Ovary (tissue), 9 donors: ENCODE data around the gene TMEM52B. TPM values are rescaled to one million over a fixed set of nuclear protein-coding genes. Genes with fewer than 3 reads are reported as not detected.

Source experiments
- DNase-seq, 5 donors: peaks; one replicate each; pipeline ENCODE4 v3.0.0-alpha.2; 2019 to 2020
- H3K27ac ChIP-seq, 2 donors: fragments of 200-600 bp; one replicate each; pipeline versions ENCODE4 v1.5.1 to v1.8.0; 2019 to 2022
- H3K27me3 ChIP-seq: fragments of 200-600 bp; one replicate; pipeline ENCODE4 v1.8.0; 2022
- H3K36me3 ChIP-seq: fragments of 200-600 bp; sonication (generic); one replicate; pipeline ENCODE4 v1.5.1; 2019
- H3K4me1 ChIP-seq: one replicate; pipeline ENCODE4 v1.8.1; 2013; ENCODE audit warnings: mild to moderate bottlenecking, moderate library complexity; ENCODE audit not compliant: insufficient read depth
- H3K4me3 ChIP-seq: fragments of 200-600 bp; sonication (generic); one replicate; pipeline ENCODE4 v1.5.1; 2017
- H3K9me3 ChIP-seq, 2 donors: fragments of 200-600 bp in 1 of 2; sonication (generic) in 1 of 2; one replicate each; pipeline versions ENCODE4 v1.5.1 to v1.8.1; 2013 to 2019; ENCODE audit warnings: mild to moderate bottlenecking in 1 of 2, moderate library complexity in 1 of 2
- EP300 ChIP-seq: sonication (generic); formaldehyde crosslinking; IDR thresholded peaks from one replicate; pipeline ENCODE4 v1.6.1; 2017; ENCODE audit warnings: antibody characterized with exemption
- POLR2A ChIP-seq: fragments of 450-650 bp; IDR thresholded peaks from one replicate; pipeline ENCODE4 v1.6.1; 2017; ENCODE audit warnings: antibody characterized with exemption, mild to moderate bottlenecking, moderate library complexity
- WGBS, 3 donors: extraction: QIAGEN DNeasy Blood & Tissue Kit in 1 of 3; methylation state at CpG; one replicate each; pipeline versions ENCODE4 v1.1.5 to v1.1.7; 2013 to 2017; 5-methylcytosine and 5-hydroxymethylcytosine counted together
- intact Hi-C, 4 donors: fragments of 100-400 bp; cut with DNase I; formaldehyde crosslinking; loops; one replicate each; pipeline versions ENCODE4 v1.11.0 to v1.15.1; 2022 to 2023
- polyA plus RNA-seq, 2 donors: library from polyadenylated mRNA; stranded (reverse); fragments of 200-250 nt in 1 of 2; fragments of 350-450 nt in 1 of 2; fragmentation: Illumina TruSeq in 1 of 2; extraction: RNeasy Lipid Tissue Mini Kit (QIAGEN cat#74804) in 1 of 2; gene quantifications; one replicate each; pipeline ENCODE4 v1.2.3, GENCODE V29; 2013 to 2014
- total RNA-seq, 7 donors: library from RNA; depleted of rRNA in 2 of 7; stranded (reverse); fragments of >200 nt in 2 of 7; fragmentation: NEBNext Ultra II Directional in 3 of 7; extraction: Animal tissue kit (Norgen Biotek cat#: 25700) in 3 of 7; gene quantifications; one replicate each; pipeline versions ENCODE4 v1.1.0 to v1.2.4, GENCODE V29; 2016 to 2023
- TF ChIP-seq, protein P1 (sequence below), 3 donors: fragments of 450-650 bp in 2 of 3; fragments of 200-600 bp in 1 of 3; IDR thresholded peaks; one replicate each; pipeline versions ENCODE4 v1.5.1 to v1.8.0; 2016 to 2022; ENCODE audit warnings: antibody characterized with exemption in 3 of 3, mild to moderate bottlenecking in 1 of 3
- donor health status: DM: no; HTN: no; CAD: no; lungs with moderate emphysema.
- donor health status: DM: no; HTN: no; CAD: no.
- donor health status: Bipolar disorder and iron deficiency.
- donor health status: DM: yes; HTN: yes; CAD: no.
- donor health status: DM: no; HTN: no; CAD: no.
- donor health status: DM: yes; HTN: yes; CAD: no.

TMEM52B gene
- total and polyA plus RNA-seq, 9 donors = 0.04 to 0.69 (median 0.09) TPM; not detected in 5

DNA sequence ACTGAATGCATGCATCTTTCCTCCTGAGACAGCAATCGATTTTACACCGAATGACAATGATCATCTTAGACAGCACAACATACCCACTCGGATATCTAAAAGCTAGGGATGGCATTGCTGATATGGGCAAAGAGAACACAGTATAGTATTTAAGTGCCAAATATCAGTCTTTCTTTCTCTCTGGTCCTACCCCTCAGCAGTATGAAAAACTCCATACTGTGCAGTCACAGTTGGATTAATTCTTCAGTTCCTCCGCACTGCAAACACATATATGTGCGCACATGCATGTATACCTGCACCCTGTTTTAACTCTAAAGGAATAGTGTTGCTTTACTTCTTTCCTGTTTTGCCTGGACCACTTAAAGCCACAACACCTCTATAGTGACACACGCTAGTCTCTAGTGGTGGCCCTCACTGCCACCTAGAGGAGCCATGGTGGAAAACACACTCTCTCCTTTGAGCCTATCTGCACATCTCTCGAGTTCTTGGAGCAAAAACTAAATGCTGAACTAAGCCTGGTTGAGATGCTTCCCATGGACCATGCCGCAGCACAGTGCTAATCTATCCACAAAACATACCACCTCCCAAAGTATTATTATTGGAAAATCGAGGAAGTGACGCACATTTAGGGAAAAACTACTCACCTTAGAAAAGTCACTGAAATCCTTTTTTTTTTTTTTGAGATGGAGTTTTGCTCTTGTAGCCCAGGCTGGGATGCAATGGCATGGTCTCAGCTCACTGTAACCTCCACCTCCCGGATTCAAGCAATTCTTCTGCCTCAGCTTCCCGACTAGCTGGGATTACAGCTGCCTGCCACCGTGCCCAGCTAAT lies 11.9 kb downstream of the TMEM52B start:
- DNase-seq = peak in 1 of 5 donors; percentile 53
- Histone ChIP-seq H3K27me3 (no peaks in the 10 kb centered on the region), H3K27ac (no peak overlapping the region), H3K36me3 (no peaks in the 10 kb centered on the region), H3K9me3 (no peaks in the 10 kb centered on the region), H3K4me3 (no peak overlapping the region), H3K4me1 (no peaks in the 10 kb centered on the region)
- WGBS, 3 donors = 58 to 63% (median 62%) methylated on average over 13 of the region's 13 CpGs
- no peak for TF ChIP-seq EP300
- TF ChIP-seq, protein P1, sequence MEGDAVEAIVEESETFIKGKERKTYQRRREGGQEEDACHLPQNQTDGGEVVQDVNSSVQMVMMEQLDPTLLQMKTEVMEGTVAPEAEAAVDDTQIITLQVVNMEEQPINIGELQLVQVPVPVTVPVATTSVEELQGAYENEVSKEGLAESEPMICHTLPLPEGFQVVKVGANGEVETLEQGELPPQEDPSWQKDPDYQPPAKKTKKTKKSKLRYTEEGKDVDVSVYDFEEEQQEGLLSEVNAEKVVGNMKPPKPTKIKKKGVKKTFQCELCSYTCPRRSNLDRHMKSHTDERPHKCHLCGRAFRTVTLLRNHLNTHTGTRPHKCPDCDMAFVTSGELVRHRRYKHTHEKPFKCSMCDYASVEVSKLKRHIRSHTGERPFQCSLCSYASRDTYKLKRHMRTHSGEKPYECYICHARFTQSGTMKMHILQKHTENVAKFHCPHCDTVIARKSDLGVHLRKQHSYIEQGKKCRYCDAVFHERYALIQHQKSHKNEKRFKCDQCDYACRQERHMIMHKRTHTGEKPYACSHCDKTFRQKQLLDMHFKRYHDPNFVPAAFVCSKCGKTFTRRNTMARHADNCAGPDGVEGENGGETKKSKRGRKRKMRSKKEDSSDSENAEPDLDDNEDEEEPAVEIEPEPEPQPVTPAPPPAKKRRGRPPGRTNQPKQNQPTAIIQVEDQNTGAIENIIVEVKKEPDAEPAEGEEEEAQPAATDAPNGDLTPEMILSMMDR (IDR thresholded peaks at IDR 0.05) = peak in 2 of 3 donors; percentile 23 to 47
- intact Hi-C loops = no loop called here

DNA sequence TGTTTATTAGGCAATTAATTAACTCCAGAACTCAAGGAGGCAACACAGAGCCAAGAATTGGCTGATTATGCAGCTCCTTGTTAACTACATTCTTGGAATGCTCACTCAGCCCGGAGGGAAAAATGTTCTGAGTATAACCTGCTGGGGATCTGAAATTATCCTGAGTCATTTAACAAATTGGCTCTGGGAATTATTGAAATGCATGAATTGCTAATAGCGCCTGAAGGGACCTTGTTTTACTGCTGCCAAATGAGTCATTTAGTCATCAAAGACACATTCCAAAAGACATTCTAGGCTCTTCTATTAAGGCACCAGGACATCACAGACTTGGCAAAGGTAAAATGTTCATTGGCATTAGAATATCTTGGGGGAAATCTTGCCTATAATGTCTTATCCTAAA lies 13.0 kb downstream of the TMEM52B start:
- no peak for DNase-seq
- H3K9me3 ChIP-seq = no peaks in the 10 kb centered on the region
- no peak overlapping the region for H3K27ac ChIP-seq
- H3K36me3 ChIP-seq = no peaks in the 10 kb centered on the region
- 8 to 23% (median 18%) methylated on average over 2 of the region's 2 CpGs for WGBS, 3 donors
- H3K4me3 ChIP-seq = no peak overlapping the region
- intact Hi-C loops = no loop called here
- H3K27me3 ChIP-seq = no peaks in the 10 kb centered on the region
- H3K4me1 ChIP-seq = no peaks in the 10 kb centered on the region
- TF ChIP-seq, protein P1 (IDR thresholded peaks at IDR 0.05) = no peak
- no peak for TF ChIP-seq POLR2A
- no peak for TF ChIP-seq EP300

DNA sequence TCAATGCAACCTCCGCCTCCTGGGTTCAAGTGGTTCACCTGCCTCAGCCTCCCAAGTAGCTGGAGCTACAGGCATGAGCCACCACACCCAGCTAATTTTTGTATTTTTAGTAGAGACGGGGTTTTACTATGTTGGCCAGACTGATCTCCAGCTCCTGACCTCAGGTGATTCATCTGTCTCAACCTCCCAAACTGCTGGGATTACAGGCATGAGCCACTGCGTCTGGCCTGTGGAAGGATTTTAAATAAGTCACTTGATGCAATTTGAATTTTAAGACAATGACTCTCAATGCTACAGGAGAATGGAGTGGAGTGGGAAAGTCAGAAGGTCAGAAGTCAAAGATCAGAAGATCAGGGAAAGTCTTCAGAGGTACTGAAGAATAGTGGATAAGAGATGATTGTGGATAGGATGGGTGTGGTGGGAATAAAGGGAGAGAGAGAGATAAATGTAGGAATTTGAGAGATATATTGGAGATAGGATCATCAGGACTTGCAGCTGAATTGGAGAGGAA lies 15.4 kb downstream of the TMEM52B start:
- no peak overlapping the region for H3K27ac ChIP-seq
- no peak overlapping the region for H3K4me3 ChIP-seq
- intact Hi-C loops = no loop called here
- no peaks in the 10 kb centered on the region for H3K27me3 ChIP-seq
- no peak for DNase-seq
- H3K9me3 ChIP-seq = no peaks in the 10 kb centered on the region
- H3K4me1 ChIP-seq = no peaks in the 10 kb centered on the region
- H3K36me3 ChIP-seq = no peaks in the 10 kb centered on the region
- TF ChIP-seq POLR2A (no peak), EP300 (no peak)
- TF ChIP-seq, protein P1 (IDR thresholded peaks at IDR 0.05) = no peak
- 84 to 88% (median 88%) methylated on average over 3 of the region's 3 CpGs for WGBS, 3 donors

DNA sequence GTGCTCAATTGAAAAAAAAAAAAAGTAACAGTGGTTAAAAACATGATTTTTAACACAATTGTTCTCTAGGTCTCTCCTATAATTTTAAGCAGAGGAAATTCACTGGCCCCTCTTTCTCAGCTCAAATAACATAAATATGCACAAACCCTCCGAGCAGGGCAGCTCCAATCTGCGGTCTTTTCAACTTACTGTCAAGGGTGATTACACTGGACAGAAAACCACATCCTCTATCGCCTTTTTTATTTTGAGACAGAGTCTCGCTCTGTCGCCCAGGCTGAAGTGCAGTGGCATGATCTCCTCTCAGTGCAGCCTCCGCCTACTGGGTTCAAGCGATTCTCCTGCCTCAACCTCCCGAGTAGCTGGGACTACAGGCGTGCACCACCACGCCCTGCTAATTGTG lies 17.4 kb downstream of the TMEM52B start:
- TF ChIP-seq, protein P1 (IDR thresholded peaks at IDR 0.05) = no peak
- no peak for TF ChIP-seq EP300
- TF ChIP-seq POLR2A = no peak
- H3K27me3 ChIP-seq = no peaks in the 10 kb centered on the region
- H3K4me1 ChIP-seq = no peaks in the 10 kb centered on the region
- no peak for DNase-seq
- intact Hi-C loops = no loop called here
- WGBS, 3 donors = 81 to 90% (median 87%) methylated on average over 10 of the region's 10 CpGs
- H3K27ac ChIP-seq = no peak overlapping the region
- H3K36me3 ChIP-seq = no peaks in the 10 kb centered on the region
- no peaks in the 10 kb centered on the region for H3K9me3 ChIP-seq
- H3K4me3 ChIP-seq = no peak overlapping the region
